ENCODE data around the gene DCBLD1.
A peak's percentile ranks its signal among the peaks of the same experiment; 100 is the strongest.
"Not testable (repeated sequence)": the region's sequence is repeated elsewhere in the genome, so short reads cannot be mapped to it uniquely, and the experiment has no call there.

The DCBLD1 gene

DNA sequence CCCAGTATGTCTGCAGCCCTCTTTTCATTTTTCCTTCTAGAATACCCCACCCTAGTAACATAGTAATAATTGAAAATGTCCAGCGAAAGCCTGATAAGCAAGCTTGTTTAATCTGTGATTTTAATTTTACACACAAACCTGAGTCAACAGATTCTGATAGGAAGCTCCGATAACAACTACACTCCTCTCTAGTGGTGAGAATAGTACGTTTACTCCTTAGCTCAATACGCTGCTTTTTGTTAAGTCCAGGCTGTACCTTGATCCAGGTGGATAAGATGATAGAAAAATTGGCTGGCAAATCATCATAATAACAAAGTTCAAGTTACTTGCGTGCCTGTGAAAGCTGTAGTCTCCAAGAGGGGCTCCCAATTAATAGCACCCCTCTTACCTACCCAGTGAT, 25.5 kb upstream of the DCBLD1 start:
- in situ Hi-C loops (cut with HindIII; ENCODE audit: low pct_unique_long_range_greater_than_20kb, low sequenced_read_pairs): no loop called here
- DNase-seq (ENCODE audit: low read depth in 1 of 2, low spot score in 1 of 2): no peak
- no peak for TF ChIP-seq JUND (IDR thresholded peaks at IDR 0.05; ENCODE audit: low read depth)

DNA sequence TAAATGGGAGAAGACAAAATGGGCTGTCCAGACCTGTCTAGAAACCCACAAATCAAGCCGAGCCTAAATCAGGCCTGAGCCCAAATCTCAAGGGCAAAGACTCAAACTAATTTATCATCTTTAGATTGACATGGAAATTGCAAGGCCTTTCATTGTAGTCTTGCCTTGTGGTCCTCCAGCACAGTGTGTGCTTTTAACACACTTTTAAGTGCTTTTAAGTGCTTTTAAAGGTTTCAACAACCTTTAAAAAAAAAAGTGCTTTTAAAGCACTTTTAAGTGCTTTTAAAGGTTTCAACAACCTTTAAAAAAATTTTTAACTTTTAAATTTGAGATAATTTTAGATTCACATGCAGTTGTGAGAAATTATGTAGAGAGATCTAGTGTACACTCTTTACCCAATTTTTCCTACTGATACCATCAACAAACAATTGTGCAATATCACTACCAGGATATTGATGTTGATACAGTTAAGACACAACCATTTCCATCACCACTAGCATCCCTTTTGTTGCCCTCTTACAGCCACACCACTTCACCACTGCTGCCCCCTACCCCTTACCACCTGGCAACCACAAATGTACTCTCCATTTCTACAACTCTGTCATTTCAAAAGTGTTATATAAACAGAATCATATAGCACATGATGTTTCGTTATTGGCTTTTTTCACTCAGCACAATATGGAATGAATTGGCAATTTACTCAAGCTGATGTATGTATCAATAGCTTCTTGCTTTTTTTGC, 23.1 kb upstream of the DCBLD1 start:
- no peak for TF ChIP-seq JUND (IDR thresholded peaks at IDR 0.05; ENCODE audit: low read depth)
- in situ Hi-C loops (cut with HindIII; ENCODE audit: low pct_unique_long_range_greater_than_20kb, low sequenced_read_pairs): no loop called here
- DNase-seq (ENCODE audit: low read depth in 1 of 2, low spot score in 1 of 2): no peak

DNA sequence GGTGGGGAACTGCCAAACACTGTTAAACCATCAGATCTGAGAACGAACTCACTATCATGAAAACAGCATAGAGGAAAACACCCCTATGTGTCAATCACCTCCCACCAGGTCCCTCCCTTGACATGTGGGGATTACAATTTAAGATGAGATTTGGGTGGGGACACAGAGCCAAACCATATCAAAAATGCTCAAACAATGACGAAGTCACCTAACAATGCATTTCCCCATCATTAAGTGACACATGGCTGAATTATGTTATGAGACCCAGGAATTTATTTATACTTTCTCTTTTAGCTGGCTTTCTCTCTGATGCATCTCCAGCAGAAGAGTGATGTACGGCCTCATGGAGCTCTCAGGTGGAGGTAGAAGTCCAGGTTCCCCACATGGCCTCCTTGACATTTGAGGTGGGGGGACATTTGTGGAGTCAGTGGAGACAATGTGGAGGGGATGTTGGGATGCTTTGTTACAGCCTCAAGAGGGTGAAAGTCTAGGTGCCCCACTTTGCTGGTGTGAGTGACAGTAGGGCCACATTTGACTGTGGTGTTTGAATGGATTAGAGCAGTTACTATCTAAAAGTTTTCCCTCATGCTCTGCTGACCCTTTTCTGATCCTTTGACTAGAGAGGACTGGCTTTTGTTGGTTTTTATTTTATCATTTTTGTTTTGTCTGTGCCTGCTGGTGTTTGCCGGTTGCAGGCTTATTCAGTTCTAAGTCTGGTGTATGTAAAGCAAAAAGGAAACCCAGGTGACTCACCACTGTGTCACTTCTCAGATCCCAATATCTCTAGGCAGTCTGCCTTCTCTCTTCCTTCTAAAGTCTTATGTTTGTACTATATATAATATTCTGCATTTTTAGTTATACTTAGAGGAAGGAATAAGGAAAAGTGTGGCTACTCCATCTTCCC, 18.5 kb upstream of the DCBLD1 start:
- no peak for DNase-seq (ENCODE audit: low read depth in 1 of 2, low spot score in 1 of 2)
- in situ Hi-C loops (cut with HindIII; ENCODE audit: low pct_unique_long_range_greater_than_20kb, low sequenced_read_pairs): no loop called here
- TF ChIP-seq JUND (IDR thresholded peaks at IDR 0.05; ENCODE audit: low read depth): no peak

DNA sequence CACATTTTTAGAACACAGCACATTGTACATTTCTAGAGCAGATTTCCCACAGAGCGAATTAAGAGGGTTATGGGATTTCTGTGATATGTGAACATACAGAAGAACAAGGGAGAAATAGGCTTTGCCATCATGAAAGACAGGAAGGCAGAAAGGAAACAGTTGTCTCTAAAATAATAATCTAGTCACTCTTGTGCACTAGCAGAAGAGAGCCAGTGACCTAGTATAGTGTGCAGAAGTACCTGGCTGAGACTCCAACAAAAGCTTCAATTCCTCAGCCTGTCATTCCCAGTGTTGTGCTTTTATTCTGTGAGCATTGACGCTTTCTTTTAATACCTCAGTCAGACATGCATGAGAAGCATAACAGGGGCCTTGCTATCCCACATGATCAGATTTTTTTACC, 17.8 kb upstream of the DCBLD1 start:
- in situ Hi-C loops (cut with HindIII; ENCODE audit: low pct_unique_long_range_greater_than_20kb, low sequenced_read_pairs): no loop called here
- no peak for TF ChIP-seq JUND (IDR thresholded peaks at IDR 0.05; ENCODE audit: low read depth)

DNA sequence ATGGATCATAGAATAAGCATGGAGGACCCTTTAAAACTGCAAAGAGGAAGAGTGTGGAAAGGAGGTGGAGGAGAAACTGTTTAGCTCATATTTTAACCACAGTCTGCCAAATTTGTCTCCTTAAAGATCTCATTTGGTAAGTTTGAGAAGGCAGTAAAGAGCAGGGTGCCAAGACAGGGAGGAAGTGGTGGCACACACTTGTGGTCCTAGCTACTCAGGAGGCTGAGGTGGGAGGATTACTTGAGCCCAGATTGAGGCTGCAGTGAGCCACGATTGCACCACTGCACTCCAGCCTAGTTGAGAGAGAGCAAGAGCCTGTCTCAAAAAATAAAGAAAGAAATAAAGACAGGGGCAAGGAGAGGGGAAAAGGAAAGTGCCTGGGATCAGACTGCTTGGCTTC, 16.8 kb upstream of the DCBLD1 start:
- in situ Hi-C loops (cut with HindIII; ENCODE audit: low pct_unique_long_range_greater_than_20kb, low sequenced_read_pairs): no loop called here
- DNase-seq (ENCODE audit: low read depth in 1 of 2, low spot score in 1 of 2): no peak
- TF ChIP-seq JUND (IDR thresholded peaks at IDR 0.05; ENCODE audit: low read depth): no peak

More for the DNA sequence above, 17.8 kb upstream of the DCBLD1 start:
- DNase-seq (ENCODE audit: low read depth in 1 of 2, low spot score in 1 of 2): no peak

DNA sequence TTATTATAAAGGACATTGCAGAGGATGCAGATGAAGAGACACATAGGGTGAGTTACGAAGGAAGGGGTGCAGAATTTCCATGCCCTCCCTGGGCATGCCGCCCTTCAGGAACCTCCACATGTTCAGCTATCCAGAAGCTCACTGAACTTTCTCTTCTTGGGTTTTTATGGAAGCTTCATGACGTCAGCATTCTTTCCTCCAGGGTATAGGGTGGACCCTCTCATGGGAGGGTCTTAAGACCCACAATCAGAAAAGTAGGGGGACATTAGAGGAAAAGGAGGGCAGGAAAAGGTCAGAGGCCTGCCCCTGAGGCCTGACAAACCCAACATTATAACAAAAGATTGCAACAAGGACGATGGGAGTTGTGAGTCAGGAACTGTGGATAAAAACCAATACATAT, 14.6 kb upstream of the DCBLD1 start:
- no peak for TF ChIP-seq JUND (IDR thresholded peaks at IDR 0.05; ENCODE audit: low read depth)
- no peak for DNase-seq (ENCODE audit: low read depth in 1 of 2, low spot score in 1 of 2)
- in situ Hi-C loops (cut with HindIII; ENCODE audit: low pct_unique_long_range_greater_than_20kb, low sequenced_read_pairs): no loop called here

DNA sequence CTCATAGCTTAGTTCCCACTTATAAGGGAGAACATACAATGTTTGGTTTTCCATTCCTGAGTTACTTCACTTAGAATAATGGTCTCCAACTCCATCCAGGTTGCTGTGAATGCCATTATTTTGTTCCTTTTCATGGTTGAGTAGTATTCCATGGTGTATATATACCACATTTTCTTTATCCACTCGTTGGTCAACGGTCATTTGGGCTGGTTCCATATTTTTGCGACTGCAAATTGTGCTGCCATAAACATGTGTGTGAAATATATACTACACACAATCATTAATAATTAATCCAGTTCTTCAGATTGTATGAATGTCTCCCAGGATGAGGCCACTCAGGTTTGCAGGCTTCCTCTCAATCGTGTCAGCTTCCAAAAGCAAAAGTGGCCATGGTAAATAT, 13.9 kb upstream of the DCBLD1 start:
- DNase-seq (ENCODE audit: low read depth in 1 of 2, low spot score in 1 of 2); in situ Hi-C loops (cut with HindIII; ENCODE audit: low pct_unique_long_range_greater_than_20kb, low sequenced_read_pairs): not testable (repeated sequence)

DNA sequence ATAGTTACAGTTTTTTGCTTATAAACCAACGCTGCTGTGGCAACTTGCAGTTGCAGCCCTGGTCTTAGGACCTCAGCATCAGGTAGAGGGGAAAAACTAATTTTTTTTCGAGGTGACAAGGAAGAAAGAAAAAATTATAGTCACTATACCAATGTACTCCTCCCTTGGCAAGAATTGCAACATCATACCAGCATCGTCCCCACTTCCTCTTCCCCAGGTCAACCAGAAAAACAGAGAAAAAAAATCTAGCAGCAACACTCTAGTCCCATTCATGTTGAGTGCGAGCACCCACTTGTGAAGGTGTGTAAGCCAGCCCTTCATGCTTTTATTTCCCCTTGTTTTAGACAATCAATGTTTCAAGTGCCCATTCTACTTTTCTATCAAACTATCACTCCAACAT, 13.1 kb upstream of the DCBLD1 start:
- DNase-seq (ENCODE audit: low read depth in 1 of 2, low spot score in 1 of 2): no peak
- in situ Hi-C loops (cut with HindIII; ENCODE audit: low pct_unique_long_range_greater_than_20kb, low sequenced_read_pairs): no loop called here
- TF ChIP-seq JUND (IDR thresholded peaks at IDR 0.05; ENCODE audit: low read depth): no peak

DNA sequence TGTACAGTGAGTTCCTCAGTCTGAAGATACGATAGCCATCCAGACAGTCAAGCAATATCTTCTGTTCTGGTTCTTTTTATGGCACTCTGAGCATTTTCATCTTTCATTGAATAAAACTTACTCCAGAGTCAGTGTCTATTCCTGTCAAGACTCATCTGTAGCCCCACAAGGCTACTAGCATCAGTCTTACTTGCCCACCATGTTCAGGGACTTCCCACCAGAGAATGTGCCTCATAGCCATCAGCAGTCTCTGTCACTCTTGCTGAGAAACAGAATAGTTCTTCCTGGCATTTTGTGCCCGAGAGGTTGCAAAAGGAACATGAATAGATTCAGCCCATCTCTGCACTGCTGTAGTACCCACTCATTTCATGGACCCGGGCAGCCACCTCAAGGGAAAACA, 12.7 kb upstream of the DCBLD1 start:
- in situ Hi-C loops (cut with HindIII; ENCODE audit: low pct_unique_long_range_greater_than_20kb, low sequenced_read_pairs): no loop called here
- no peak for DNase-seq (ENCODE audit: low read depth in 1 of 2, low spot score in 1 of 2)
- no peak for TF ChIP-seq JUND (IDR thresholded peaks at IDR 0.05; ENCODE audit: low read depth)

DNA sequence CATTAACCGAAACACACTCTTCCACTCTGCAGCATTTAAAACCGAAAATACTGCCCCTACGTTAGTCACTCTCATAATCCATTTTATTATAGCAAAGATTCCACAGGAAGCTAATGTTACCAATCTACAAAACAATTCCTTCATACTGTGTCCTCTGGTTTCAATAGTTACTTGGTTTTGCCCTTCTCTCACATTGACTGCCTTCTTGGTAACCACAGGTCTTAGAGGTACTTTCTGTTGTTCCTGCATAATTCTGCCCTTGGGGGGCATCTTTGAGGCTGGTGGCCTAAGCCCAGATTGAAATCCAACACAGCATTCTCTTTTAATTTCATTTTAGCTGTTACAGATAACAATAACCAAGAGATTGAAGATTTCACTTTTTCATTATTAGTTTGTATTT, 9.8 kb upstream of the DCBLD1 start:
- DNase-seq (ENCODE audit: low read depth in 1 of 2, low spot score in 1 of 2): no peak
- in situ Hi-C loops (cut with HindIII; ENCODE audit: low pct_unique_long_range_greater_than_20kb, low sequenced_read_pairs): no loop called here
- no peak for TF ChIP-seq JUND (IDR thresholded peaks at IDR 0.05; ENCODE audit: low read depth)

DNA sequence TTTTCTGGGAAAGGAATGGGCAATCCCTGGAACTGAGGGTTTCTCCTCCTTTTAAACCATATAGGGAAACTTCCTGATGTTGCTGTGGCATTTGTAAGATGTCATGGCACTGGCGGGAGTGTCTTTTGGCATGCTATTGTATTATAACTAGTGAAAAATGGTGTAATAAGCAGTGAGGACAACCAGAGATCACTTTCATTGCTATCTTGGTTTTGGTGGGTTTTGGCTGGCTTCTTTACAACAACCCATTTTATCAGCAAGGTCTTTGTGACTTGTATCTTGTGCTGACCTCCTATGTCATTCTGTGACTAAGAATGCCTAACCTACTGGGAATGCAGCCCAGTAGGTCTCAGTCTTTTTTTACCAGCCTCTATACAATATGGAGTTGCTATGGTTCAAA, 9.1 kb upstream of the DCBLD1 start:
- DNase-seq (ENCODE audit: low read depth in 1 of 2, low spot score in 1 of 2): no peak
- TF ChIP-seq JUND (IDR thresholded peaks at IDR 0.05; ENCODE audit: low read depth): no peak
- in situ Hi-C loops (cut with HindIII; ENCODE audit: low pct_unique_long_range_greater_than_20kb, low sequenced_read_pairs): no loop called here

DNA sequence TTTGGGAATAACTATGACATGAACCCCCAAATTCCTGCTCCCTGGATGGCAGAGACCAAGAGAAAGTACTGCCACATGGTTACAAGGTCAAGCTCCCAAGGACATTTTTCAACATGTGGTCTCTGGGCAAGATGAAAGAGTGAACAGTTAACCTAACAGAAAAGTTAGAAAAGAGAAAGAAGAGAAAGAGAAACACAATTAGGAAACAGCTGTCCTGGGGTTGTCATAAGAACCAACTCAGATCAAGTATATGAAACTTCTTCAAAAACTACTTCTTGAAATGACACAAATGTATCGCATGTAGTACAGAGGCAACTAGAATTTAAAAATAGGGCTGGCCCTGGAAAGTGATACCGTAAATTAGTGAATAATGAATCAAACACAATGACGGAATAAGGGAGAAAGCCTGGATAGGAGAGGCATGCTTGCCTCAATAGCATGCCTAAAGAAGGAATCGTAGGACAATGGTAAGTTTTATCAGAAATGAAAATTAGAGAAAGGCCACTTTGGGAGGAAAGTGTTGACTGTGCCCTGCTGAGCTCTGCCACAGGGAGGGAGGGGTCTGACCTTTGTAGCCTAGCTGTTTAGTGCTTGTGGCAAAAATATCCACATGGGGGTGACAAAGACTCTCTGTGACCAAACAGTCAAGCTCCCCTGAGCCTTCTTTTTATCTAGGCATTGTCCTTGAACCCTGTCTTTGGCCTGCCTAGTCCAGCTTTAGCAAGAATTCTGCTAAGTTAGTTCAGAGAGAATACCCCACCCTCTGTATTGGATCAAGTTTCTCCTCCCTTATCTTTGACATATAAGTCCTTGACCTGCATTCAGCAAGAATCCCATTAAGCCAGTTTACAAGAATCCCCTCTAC, 4.3 kb upstream of the DCBLD1 start:
- DNase-seq (ENCODE audit: low read depth in 1 of 2, low spot score in 1 of 2): peak in 1 of 2 experiments; percentile 33
- no peak for TF ChIP-seq JUND (IDR thresholded peaks at IDR 0.05; ENCODE audit: low read depth)
- in situ Hi-C loops (cut with HindIII; ENCODE audit: low pct_unique_long_range_greater_than_20kb, low sequenced_read_pairs): no loop called here

Measured in T47D (cell line).